ENCODE results near the gene AGBL4. TPM values are rescaled to one million over a fixed set of nuclear protein-coding genes. Genes with fewer than 3 reads are reported as not detected.
"Not testable (repeated sequence)": the region's sequence is repeated elsewhere in the genome, so short reads cannot be mapped to it uniquely, and the experiment has no call there.

Gene AGBL4
- polyA plus RNA-seq, 3 donors = 0.93 to 1.3 (median 1.2) TPM

GRCh38 chr1:49436865-49437264, 586.9 kb downstream of the AGBL4 start:
- DNase-seq = no peak

GRCh38 chr1:49435291-49435690, 588.5 kb downstream of the AGBL4 start:
- no peak for DNase-seq

- no peak for DNase-seq
Observed at GRCh38 chr1:49424782-49425181, 599.0 kb downstream of the AGBL4 start.

DNA sequence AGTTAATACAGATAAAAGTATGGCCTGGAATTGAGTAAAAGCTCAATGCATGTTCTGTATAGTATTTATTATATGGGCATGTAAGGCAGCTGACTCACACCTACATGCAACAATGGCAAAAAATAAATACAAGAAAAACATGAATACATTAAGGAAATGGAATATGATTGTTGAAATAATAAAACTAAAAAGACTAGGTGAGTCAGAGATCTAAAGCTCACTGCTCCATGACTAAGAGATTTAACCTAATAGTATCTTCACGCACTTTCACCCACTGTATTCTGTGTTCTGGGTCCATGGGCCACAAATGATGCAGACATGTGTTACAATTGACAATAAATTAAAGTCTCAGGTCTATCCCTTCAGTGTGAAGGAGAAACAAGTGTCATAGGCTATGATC, 607.0 kb downstream of the AGBL4 start:
- DNase-seq = no peak

- DNase-seq = no peak
Observed at GRCh38 chr1:49408346-49408745, 615.4 kb downstream of the AGBL4 start.

DNA sequence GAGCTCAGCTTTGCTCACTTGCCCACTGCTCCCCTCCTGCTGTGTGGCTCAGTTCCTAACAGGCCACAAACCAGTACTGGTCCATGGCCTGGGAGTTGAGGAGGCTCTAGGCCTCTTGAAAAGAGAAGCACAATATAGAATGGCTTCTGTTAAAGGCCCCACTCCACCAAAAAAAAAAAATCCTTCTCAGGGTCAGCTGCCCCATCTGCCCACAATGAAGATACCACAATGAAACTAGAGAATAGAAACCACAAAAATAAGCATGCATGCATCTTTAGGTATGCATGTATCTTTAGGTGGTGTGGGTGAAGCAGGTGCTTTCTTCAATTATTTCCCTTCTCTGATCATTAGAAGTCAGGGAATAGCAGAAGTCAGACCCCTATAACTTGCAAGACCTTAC, 626.7 kb downstream of the AGBL4 start:
- DNase-seq = no peak

- no peak for DNase-seq
Observed at GRCh38 chr1:49394200-49394599, 629.6 kb downstream of the AGBL4 start.

- DNase-seq = no peak
Observed at GRCh38 chr1:49389699-49390098, 634.1 kb downstream of the AGBL4 start.

GRCh38 chr1:49364676-49365075, 659.1 kb downstream of the AGBL4 start:
- DNase-seq = no peak

DNA sequence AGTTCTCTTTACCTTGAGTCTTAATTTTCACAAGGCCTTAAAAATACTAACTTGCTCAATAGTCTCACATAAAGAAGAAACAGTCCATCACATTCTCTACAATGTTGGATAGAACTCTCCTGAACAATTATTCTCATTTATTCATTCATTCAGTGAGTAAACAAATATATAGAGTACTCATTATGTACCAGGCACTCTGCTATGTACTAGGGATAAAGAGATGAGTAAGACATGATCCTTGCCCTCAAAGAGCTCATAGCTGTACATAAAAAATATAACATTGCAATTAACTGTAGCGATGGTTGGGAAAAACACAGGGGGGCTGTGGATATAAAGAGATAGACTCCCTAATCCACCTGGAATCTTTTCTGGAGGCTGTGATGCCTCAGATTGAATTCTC, 660.1 kb downstream of the AGBL4 start:
- DNase-seq = no peak

GRCh38 chr1:49358036-49358435, 665.7 kb downstream of the AGBL4 start:
- DNase-seq = no peak

DNA sequence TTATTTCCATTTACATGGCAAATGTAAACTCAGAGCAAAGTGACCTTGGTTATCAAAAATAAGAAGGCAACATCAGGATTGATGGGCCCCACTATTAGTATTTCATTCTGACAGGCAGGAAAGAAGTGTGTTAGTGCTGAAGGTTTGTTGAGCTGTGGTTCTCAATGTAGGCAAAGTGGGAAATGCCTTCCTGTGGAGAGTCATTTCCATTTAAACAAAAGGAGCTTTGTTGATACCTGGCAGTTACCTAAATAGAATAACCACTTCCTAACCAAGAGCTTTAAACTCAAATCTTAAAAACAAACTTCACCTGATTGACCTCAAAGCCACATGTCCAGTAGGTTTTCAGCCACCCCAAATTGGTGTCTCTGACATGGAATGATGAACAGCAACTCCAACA, 667.2 kb downstream of the AGBL4 start:
- DNase-seq = no peak

GRCh38 chr1:49351768-49352167, 672.0 kb downstream of the AGBL4 start:
- DNase-seq = no peak

DNA sequence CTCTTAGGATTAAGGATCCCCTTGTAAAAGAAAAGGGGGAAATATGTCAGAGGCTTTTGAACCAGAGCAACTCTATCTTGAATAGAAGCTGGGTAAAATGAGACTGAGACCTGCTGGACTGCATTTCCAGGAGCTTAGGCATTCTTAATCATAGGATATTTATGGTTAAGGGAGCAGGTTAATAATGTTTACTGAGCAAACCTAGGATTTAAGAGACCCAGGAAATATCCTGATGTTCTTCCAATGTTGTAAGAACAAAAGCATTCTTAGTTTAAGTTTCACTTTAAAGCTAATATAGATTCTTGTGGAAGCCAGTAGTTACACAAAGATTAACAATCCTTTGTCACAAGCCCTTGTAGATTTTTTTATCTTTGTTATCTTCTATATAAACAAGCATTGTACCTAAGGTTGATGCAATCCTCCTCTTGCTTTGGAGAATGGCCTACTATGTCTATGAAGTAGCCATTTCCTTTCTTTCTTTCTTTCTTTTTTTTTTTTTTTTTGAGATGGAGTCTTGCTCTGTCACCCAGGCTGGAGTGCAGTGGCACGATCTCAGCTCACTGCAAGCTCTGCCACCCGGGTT, 676.9 kb downstream of the AGBL4 start:
- no peak for DNase-seq

GRCh38 chr1:49340576-49340975, 683.2 kb downstream of the AGBL4 start:
- DNase-seq = no peak

- no peak for DNase-seq
Observed at GRCh38 chr1:49339043-49339442, 684.7 kb downstream of the AGBL4 start.

GRCh38 chr1:49337251-49337650, 686.5 kb downstream of the AGBL4 start:
- DNase-seq = no peak

GRCh38 chr1:49333906-49334305, 689.8 kb downstream of the AGBL4 start:
- DNase-seq = no peak

DNA sequence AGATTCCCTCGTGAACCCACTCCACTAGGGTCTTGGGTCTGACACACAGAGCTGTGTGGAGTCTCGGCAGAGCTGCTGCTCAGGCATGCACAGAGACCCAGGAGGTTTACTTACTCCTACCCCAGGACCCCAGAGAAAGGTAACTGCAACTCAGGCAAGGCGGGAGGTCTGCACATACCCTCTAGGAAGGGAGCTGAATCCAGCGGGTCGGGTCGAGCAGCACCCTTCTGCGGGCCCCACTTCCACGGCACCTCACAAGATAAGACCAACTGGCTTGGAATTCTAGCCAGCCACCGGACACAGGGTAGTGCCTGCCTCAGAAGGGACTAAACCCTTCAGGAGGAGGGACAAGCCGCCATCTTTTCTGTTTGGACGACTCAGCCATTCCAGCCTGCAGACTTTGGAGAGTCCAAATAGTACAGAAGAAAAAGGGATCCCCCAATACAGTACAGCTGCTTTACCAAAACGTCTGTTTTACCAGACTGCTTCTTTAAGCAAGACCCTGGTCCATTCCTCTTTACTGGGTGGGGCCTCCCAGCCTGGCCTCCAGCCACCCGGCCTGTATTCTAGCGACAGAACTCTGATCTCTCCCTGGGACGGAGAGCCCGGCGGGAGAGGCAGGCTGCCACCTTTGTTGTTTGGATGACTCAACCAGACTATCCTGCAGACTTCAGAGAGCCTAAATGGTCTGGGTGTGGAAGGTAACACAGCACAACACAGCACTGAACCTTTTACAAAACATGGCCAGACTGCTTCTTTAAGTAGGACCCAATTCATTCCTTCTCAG, 692.5 kb downstream of the AGBL4 start:
- no peak for DNase-seq

DNA sequence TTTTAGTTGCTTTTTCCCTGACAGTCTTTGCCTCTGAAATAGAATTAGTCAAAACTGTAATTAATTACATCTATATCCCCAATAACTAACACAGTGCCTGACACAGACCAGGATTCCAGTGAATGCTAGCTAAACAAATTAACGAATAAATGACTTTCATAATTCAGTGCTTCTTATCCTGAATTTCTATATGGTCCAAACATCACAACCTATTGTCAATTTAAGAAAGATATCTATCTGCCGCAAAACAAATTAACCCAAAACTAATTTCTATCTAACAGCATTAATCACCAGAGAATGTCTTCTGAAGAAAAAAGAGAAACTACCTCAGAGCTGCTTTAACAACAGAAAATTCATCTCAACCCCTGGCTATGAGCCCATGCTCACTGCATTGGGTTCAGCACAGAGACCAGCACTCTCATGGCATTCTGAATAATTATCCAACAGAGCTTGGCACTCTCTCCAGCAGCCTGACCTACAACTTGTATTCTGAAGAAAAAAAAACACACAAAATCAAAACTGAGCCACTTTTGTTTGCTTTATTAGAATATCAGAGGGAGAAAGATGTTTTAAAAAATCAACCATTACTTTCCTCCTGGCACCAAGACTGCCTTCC, 699.7 kb downstream of the AGBL4 start:
- no peak for DNase-seq

DNA sequence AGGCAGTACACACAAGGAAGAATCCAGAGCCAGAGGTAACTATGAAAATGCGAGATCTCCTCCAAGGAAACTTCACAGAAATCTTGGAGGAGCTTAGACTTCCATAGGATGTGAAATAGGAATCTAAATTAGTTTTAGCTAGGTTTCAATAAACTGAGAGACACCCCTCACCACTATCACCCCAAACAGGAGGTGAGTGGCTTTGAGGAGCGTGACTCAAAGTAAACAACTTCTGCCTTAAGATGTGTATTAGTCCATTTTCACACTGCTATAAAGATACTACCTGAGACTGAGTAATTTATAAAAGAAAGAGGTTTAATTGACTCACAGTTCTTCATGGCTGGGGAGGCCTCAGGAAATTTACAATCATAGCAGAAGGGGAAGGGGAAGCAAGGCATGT, 703.3 kb downstream of the AGBL4 start:
- not testable (repeated sequence) for DNase-seq

DNA sequence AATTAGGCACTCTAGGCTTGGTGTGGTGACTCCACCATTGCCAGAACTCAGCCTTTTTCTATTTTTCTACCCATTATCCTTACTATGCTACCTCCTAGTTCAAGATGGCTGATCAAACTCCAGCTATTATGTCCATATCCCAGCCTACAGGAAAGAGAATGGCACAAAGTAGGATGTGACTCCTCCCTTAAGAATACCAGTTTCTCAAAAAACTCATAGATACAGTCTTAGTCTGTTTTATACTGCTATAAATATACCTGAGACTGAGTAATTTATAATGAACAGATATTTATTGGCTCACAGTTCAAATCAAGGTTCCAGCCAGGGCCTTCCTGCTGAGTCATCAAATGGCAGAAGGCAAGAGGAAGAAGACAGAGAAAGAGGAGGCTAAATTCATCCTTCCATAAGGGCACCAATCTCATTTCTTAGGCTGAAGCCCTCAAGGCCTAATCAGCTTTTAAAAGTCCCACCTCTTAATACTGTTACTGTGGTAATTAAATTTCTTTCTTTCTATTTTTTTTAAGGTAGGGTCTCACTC, 704.3 kb downstream of the AGBL4 start:
- no peak for DNase-seq

GRCh38 chr1:49318218-49318617, 705.5 kb downstream of the AGBL4 start:
- DNase-seq = no peak

All from renal pelvis (tissue), 4 donors.